Right ventricle myocardium inferior (tissue), 1 donor: ENCODE data around the gene TMED6. TPM values are rescaled to one million over a fixed set of nuclear protein-coding genes. Genes with fewer than 3 reads are reported as not detected.
"Not testable (repeated sequence)": the region's sequence is repeated elsewhere in the genome, so short reads cannot be mapped to it uniquely, and the experiment has no call there.

Source experiments
- ATAC-seq: fragments of 200-7000 bp; cut with Tn5 transposase; one replicate; pipeline ENCODE4 v1.9.1; 2020; ENCODE audit warnings: mild to moderate bottlenecking, moderate library complexity
- DNase-seq: peaks from one replicate; pipeline ENCODE4 v3.0.0; 2021; ENCODE audit errors: missing footprints
- intact Hi-C: fragments of 100-400 bp; cut with DNase I; formaldehyde crosslinking; loops from one replicate; pipeline ENCODE4 v1.11.0; 2022
- total RNA-seq: library from RNA; stranded (reverse); fragmentation: NEBNext Ultra II Directional; extraction: Animal tissue kit (Norgen Biotek cat#: 25700); gene quantifications from one replicate; pipeline ENCODE4 v1.2.1, GENCODE V29; 2021
- donor health status: DM: no; HTN: yes; CAD: no; lungs with severe emphysema.

Gene TMED6
- total RNA-seq, 1 donor from 2014 or later = not detected

- intact Hi-C loops = no loop called here
- ATAC-seq = peak; percentile 35
- peak; percentile 79 for DNase-seq
These were observed 39.8 kb downstream of the TMED6 start for GRCh38 chr16:69311533-69312387.

GRCh38 chr16:69310653-69311532, 40.7 kb downstream of the TMED6 start, which contains the start of gene VPS4A:
Gene VPS4A (plus strand): TSS chr16:69311350. CDS start chr16:69311512, 162 bp downstream.
- intact Hi-C loops = no loop called here
- peak; percentile 97 for ATAC-seq
- DNase-seq = peak; percentile 98

- ATAC-seq (no peak), DNase-seq (no peak)
- intact Hi-C loops = no loop called here
These were observed 42.3 kb downstream of the TMED6 start for GRCh38 chr16:69309316-69309715.

- DNase-seq = no peak
- intact Hi-C loops = no loop called here
- no peak for ATAC-seq
These were observed 43.7 kb downstream of the TMED6 start for GRCh38 chr16:69307856-69308255.

- DNase-seq (no peak), ATAC-seq (no peak)
- intact Hi-C loops = no loop called here
These were observed 44.5 kb downstream of the TMED6 start for GRCh38 chr16:69307091-69307490.

GRCh38 chr16:69306031-69306430, 45.6 kb downstream of the TMED6 start:
- DNase-seq (no peak), ATAC-seq (no peak)
- intact Hi-C loops = no loop called here

GRCh38 chr16:69302301-69302700, 49.3 kb downstream of the TMED6 start:
- ATAC-seq (no peak), DNase-seq (no peak)
- intact Hi-C loops = no loop called here

GRCh38 chr16:69301861-69302260, 49.7 kb downstream of the TMED6 start:
- DNase-seq (no peak), ATAC-seq (no peak)
- intact Hi-C loops = no loop called here

- ATAC-seq = no peak
- intact Hi-C loops = no loop called here
- no peak for DNase-seq
These were observed 50.4 kb downstream of the TMED6 start for GRCh38 chr16:69301187-69301586.

GRCh38 chr16:69298261-69298660, 53.3 kb downstream of the TMED6 start:
- intact Hi-C loops = no loop called here
- DNase-seq = no peak
- ATAC-seq = no peak

GRCh38 chr16:69296771-69297170, 54.8 kb downstream of the TMED6 start:
- intact Hi-C loops, ATAC-seq, DNase-seq: not testable (repeated sequence)

GRCh38 chr16:69294051-69294450, 57.5 kb downstream of the TMED6 start:
- no peak for ATAC-seq
- intact Hi-C loops = no loop called here
- no peak for DNase-seq

- no peak for ATAC-seq
- DNase-seq = no peak
- intact Hi-C loops = no loop called here
These were observed 58.2 kb downstream of the TMED6 start for GRCh38 chr16:69293401-69293800.

Other genes with a start within 250 kb of the TMED6 start
- 0.30 TPM for gene HAS3, start 246.1 kb downstream of the TMED6 start, total RNA-seq
- gene CHTF8, start 219.2 kb downstream of the TMED6 start, total RNA-seq = 58.3 TPM
- gene UTP4, start 219.1 kb downstream of the TMED6 start, total RNA-seq = 26.6 TPM
- 16.5 TPM for gene SNTB2, start 164.6 kb downstream of the TMED6 start, total RNA-seq
- gene VPS4A, start 40.4 kb downstream of the TMED6 start, total RNA-seq = 29.6 TPM
- 5.2 TPM for gene PDF, start 21.2 kb downstream of the TMED6 start, total RNA-seq
- 19.6 TPM for gene COG8, start 12.2 kb downstream of the TMED6 start, total RNA-seq
- gene NIP7, start 12.0 kb downstream of the TMED6 start, total RNA-seq = 9.6 TPM
- 24.8 TPM for gene TERF2, start 34.2 kb upstream of the TMED6 start, total RNA-seq
- gene CYB5B, start 72.8 kb upstream of the TMED6 start, total RNA-seq = 65.5 TPM
- gene NFAT5, start 214.2 kb upstream of the TMED6 start, total RNA-seq = 16.2 TPM